ENCODE data around the gene OR4P4.

OR4P4 gene

GRCh38 chr11:55634813-55635212, at the start of gene OR4P4:
OR4P4 (plus strand) TSS chr11:55635113.
- DNase-seq (ENCODE audit: extremely low read depth in 1 of 2, low read depth in 1 of 2): no peak

- no peak for DNase-seq (ENCODE audit: extremely low read depth in 1 of 2, low read depth in 1 of 2)
These were observed 27.4 kb upstream of the OR4P4 start, which contains the start of gene OR4C11 for GRCh38 chr11:55607545-55607944. OR4C11 (minus strand) TSS chr11:55607645; CDS start chr11:55604373, 3,272 bp downstream.

DNA sequence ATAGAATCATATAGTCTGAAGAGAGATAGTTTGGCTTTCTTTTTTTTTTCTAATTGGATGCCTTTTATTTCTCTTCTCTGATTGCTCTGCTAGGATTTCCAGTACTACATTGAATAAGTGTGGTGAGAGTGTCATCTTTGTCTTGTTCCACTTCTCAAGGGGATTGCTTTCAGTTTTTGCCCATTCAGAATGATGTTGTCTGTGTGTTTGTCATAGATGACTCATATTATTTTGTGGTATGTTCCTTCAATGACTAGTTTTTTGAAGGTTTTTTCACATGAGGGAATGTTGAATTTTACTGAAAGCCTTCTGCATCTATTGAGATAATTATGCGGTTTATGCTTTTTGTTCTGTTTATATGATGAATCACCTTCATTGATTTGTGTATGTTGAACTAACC, 10.4 kb upstream of the OR4P4 start:
- DNase-seq (ENCODE audit: extremely low read depth in 1 of 2, low read depth in 1 of 2): no peak

DNA sequence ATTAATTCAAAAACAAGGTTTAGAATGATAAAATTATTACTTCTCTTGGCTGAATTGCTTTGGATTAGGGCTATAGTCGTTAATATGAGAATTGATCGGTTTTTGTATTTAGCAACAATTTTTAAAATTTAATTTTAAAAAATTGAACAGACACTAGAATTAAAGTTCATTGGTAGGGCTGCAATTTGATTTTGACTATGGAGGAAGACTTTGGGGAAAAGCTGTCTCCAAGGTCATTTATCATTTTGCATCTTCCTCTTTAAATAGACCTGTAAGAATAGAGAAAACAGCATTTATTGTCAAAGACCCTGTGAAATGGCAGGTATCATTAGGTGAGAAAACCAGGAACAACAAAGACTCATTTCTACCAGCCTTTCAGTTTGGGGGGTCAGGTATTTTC, 13.1 kb downstream of the OR4P4 start, which contains the start of gene OR4S2:
OR4S2 (plus strand) TSS at position 301 of the 400 bp plus-strand sequence. CDS start 2,577 bp downstream, outside the sequence.
- no peak for DNase-seq (ENCODE audit: extremely low read depth in 1 of 2, low read depth in 1 of 2)

- no peak for DNase-seq (ENCODE audit: extremely low read depth in 1 of 2, low read depth in 1 of 2)
These were observed 17.6 kb downstream of the OR4P4 start for GRCh38 chr11:55652560-55652959.

DNA sequence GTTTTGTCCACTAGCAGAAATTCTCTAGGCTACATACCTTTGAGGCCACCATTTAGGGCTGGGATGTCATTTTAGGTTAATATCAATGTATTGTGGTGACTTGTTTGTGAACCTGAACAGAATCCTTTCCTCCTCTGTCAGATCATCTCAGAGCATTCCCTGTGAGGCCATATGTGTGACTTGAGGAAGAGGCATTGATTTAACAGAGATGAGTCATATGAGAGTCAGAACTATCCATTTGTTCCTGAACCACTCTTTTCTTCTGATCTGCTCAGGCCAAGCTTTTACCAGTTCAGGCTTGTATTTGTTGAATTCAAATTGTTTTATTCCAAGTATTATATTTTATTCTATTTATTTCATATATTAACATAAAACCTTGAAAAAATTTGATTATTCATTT, 20.2 kb downstream of the OR4P4 start:
- no peak for DNase-seq (ENCODE audit: extremely low read depth in 1 of 2, low read depth in 1 of 2)

DNA sequence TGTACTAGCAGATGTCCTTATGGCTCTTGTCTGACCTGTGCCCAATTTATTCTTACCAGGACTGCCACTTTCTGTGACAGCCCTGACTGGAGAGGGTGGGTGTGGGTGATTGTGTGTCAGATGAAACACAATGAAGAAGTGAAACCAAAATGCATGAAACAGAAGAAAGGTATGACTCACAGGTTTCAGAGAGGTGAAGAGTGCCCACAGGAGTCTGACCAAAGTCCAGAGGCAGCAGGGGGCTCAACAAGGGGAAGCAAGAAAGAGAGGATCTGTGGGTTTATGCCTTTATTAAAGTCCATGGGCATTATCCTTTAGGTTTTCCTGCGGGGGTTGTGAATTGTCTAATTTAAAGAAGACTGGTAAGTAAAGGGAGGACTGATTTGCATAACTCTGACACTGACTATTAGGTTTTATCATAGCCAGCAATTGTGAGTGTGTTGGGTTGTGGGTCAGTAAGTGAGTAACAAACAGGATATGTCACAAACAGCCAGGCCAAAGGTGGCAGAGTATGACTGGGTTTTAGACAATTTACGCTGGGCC, 23.2 kb downstream of the OR4P4 start:
- no peak for DNase-seq (ENCODE audit: extremely low read depth in 1 of 2, low read depth in 1 of 2)

- no peak for DNase-seq (ENCODE audit: extremely low read depth in 1 of 2, low read depth in 1 of 2)
These were observed 23.7 kb downstream of the OR4P4 start for GRCh38 chr11:55658608-55659007.

GRCh38 chr11:55661901-55662300, 27.0 kb downstream of the OR4P4 start, which contains the start of gene OR4C6:
OR4C6 (plus strand) TSS chr11:55662201; CDS start chr11:55665167, 2,966 bp downstream.
- no peak for DNase-seq (ENCODE audit: extremely low read depth in 1 of 2, low read depth in 1 of 2)

DNA sequence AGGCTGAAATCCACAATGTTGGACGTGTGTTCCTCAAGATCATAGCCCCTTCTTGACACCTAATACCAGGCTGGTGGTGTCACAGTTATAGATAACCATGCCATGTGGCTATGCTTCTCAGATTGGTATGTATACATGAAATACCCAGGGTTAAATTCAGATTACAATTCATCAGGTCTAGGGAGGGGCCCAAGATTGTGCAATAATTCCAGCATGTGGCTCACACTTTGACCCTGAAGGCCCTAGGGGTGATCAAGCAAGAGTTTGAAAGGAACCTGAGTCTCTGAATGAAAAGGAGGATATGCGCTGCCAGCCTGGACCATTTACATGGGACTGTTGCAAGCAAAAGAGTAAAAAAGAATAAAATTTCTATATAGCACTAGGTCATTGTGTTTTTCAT, 34.5 kb downstream of the OR4P4 start:
- no peak for DNase-seq (ENCODE audit: extremely low read depth in 1 of 2, low read depth in 1 of 2)

DNA sequence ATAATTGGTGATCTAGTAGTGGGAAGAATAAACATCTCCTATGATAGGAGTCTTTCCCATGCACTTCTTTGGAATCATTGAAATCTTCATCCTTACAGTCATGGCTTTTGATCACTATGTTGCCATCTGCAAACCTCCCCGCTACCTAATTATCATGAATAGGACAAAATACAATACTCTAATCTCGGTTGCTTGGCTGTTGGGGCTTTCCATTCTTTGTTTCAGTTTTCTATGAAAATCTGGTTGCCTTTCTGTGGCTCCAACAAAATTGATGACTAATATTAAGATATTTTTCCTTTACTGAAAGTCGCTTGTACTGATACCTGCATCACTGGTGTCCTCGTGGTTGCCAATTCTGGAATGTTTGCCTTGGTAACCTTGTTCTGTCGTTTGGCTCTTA, 38.9 kb downstream of the OR4P4 start:
- DNase-seq (ENCODE audit: extremely low read depth in 1 of 2, low read depth in 1 of 2): no peak

Data from activated CD8-positive, alpha-beta memory T cell treated with anti-CD3 and anti-CD28 coated beads for 1 hour (primary cell).